ENCODE data around the gene TMTC3.

Gene TMTC3

GRCh38 chr12:88188180-88188579, 46.1 kb downstream of the TMTC3 start:
- H4K20me1 ChIP-seq (ENCODE audit: low read depth, low read length): no peaks in the 10 kb centered on the region
- no peak overlapping the region for H3K9ac ChIP-seq (ENCODE audit: low read length)
- no peaks in the 10 kb centered on the region for H3K27me3 ChIP-seq (ENCODE audit: low read length)
- no peak overlapping the region for H3K4me3 ChIP-seq (ENCODE audit: insufficient read depth, low read length, poor library complexity, severe bottlenecking)
- H3F3A ChIP-seq (ENCODE audit: insufficient read depth): no peaks in the 10 kb centered on the region
- no peaks in the 10 kb centered on the region for H3K9me3 ChIP-seq (ENCODE audit: insufficient read depth, low read length)
- H3K4me2 ChIP-seq (ENCODE audit: low read depth, low read length, poor library complexity, severe bottlenecking): no peak overlapping the region
- H3K27ac ChIP-seq (ENCODE audit: low read depth, low read length): no peak overlapping the region
- no peaks in the 10 kb centered on the region for H3K79me2 ChIP-seq (ENCODE audit: insufficient read depth, low read length)
- H3K36me3 ChIP-seq (ENCODE audit: low read length): no peaks in the 10 kb centered on the region; the same call in 1 of the 2 replicates
- TF ChIP-seq CTCF (IDR thresholded peaks at IDR 0.05; ENCODE audit: insufficient read depth, low read length, poor library complexity, severe bottlenecking): no peak
- no peak overlapping the region for H2AFZ ChIP-seq (ENCODE audit: low read depth, low read length, severe bottlenecking)
- no peaks in the 10 kb centered on the region for H3K9me2 ChIP-seq (replicated peaks; ENCODE audit: insufficient read depth, low read length)

GRCh38 chr12:88192426-88192825, 50.3 kb downstream of the TMTC3 start:
- Histone ChIP-seq H3K79me2 (ENCODE audit: insufficient read depth, low read length) (no peaks in the 10 kb centered on the region), H3K9me2 (replicated peaks; ENCODE audit: insufficient read depth, low read length) (no peaks in the 10 kb centered on the region), H3K27ac (ENCODE audit: low read depth, low read length) (no peak overlapping the region), H3K27me3 (ENCODE audit: low read length) (no peaks in the 10 kb centered on the region), H3K9ac (ENCODE audit: low read length) (no peak overlapping the region), H3F3A (ENCODE audit: insufficient read depth) (no peaks in the 10 kb centered on the region), H4K20me1 (ENCODE audit: low read depth, low read length) (no peaks in the 10 kb centered on the region), H3K36me3 (ENCODE audit: low read length) (peaks cover 8% of the 10 kb centered on the region; the same call in 1 of the 2 replicates), H2AFZ (ENCODE audit: low read depth, low read length, severe bottlenecking) (no peak overlapping the region), H3K4me2 (ENCODE audit: low read depth, low read length, poor library complexity, severe bottlenecking) (no peak overlapping the region), H3K9me3 (ENCODE audit: insufficient read depth, low read length) (no peaks in the 10 kb centered on the region), H3K4me3 (ENCODE audit: insufficient read depth, low read length, poor library complexity, severe bottlenecking) (no peak overlapping the region)
- TF ChIP-seq CTCF (IDR thresholded peaks at IDR 0.05; ENCODE audit: insufficient read depth, low read length, poor library complexity, severe bottlenecking) (no peak), EZH2phosphoT487 (conservative IDR thresholded peaks at IDR 0.05; ENCODE audit: low read length) (no peak)

- H3K27me3 ChIP-seq (ENCODE audit: low read length): no peaks in the 10 kb centered on the region
- no peaks in the 10 kb centered on the region for H3F3A ChIP-seq (ENCODE audit: insufficient read depth)
- H3K36me3 ChIP-seq (ENCODE audit: low read length): peaks cover 8% of the 10 kb centered on the region; the same call in 1 of the 2 replicates
- no peaks in the 10 kb centered on the region for H3K9me3 ChIP-seq (ENCODE audit: insufficient read depth, low read length)
- H3K79me2 ChIP-seq (ENCODE audit: insufficient read depth, low read length): no peaks in the 10 kb centered on the region
- no peak overlapping the region for H3K4me2 ChIP-seq (ENCODE audit: low read depth, low read length, poor library complexity, severe bottlenecking)
- no peak overlapping the region for H3K9ac ChIP-seq (ENCODE audit: low read length)
- no peaks in the 10 kb centered on the region for H4K20me1 ChIP-seq (ENCODE audit: low read depth, low read length)
- no peaks in the 10 kb centered on the region for H3K9me2 ChIP-seq (replicated peaks; ENCODE audit: insufficient read depth, low read length)
- H3K4me3 ChIP-seq (ENCODE audit: insufficient read depth, low read length, poor library complexity, severe bottlenecking): no peak overlapping the region
- H2AFZ ChIP-seq (ENCODE audit: low read depth, low read length, severe bottlenecking): no peak overlapping the region
- H3K27ac ChIP-seq (ENCODE audit: low read depth, low read length): no peak overlapping the region
- no peak for TF ChIP-seq CTCF (IDR thresholded peaks at IDR 0.05; ENCODE audit: insufficient read depth, low read length, poor library complexity, severe bottlenecking)
- no peak for TF ChIP-seq EZH2phosphoT487 (conservative IDR thresholded peaks at IDR 0.05; ENCODE audit: low read length)
These were observed 52.8 kb downstream of the TMTC3 start for GRCh38 chr12:88194868-88195267.

Data from SU-DHL-6 (cell line).